ENCODE measurements around the gene ATP4B.

The ATP4B gene

GRCh38 chr13:113613789-113614379, 44.1 kb downstream of the ATP4B start:
- Histone ChIP-seq H3K4me1 (ENCODE audit: control insufficient read depth, insufficient read depth, low read length) (no peaks in the 10 kb centered on the region), H3K4me3 (ENCODE audit: low read length) (no peak overlapping the region), H3K27ac (ENCODE audit: low read depth, low read length) (no peak overlapping the region), H3K27me3 (ENCODE audit: control insufficient read depth, insufficient read depth, low read length) (no peaks in the 10 kb centered on the region), H3K36me3 (ENCODE audit: control insufficient read depth, insufficient read depth, low read length) (peaks cover 10% of the 10 kb centered on the region), H3K9ac (ENCODE audit: low read length) (no peak overlapping the region)

GRCh38 chr13:113612607-113613006, 45.4 kb downstream of the ATP4B start:
- peaks cover 10% of the 10 kb centered on the region for H3K36me3 ChIP-seq (ENCODE audit: control insufficient read depth, insufficient read depth, low read length)
- H3K27ac ChIP-seq (ENCODE audit: low read depth, low read length), result no peak overlapping the region
- no peak overlapping the region for H3K4me3 ChIP-seq (ENCODE audit: low read length)
- H3K9ac ChIP-seq (ENCODE audit: low read length), result no peak overlapping the region
- no peaks in the 10 kb centered on the region for H3K4me1 ChIP-seq (ENCODE audit: control insufficient read depth, insufficient read depth, low read length)
- no peaks in the 10 kb centered on the region for H3K27me3 ChIP-seq (ENCODE audit: control insufficient read depth, insufficient read depth, low read length)

GRCh38 chr13:113611996-113612395, 46.0 kb downstream of the ATP4B start:
- Histone ChIP-seq H3K27me3 (ENCODE audit: control insufficient read depth, insufficient read depth, low read length) (no peaks in the 10 kb centered on the region), H3K4me1 (ENCODE audit: control insufficient read depth, insufficient read depth, low read length) (no peaks in the 10 kb centered on the region), H3K36me3 (ENCODE audit: control insufficient read depth, insufficient read depth, low read length) (peaks cover 10% of the 10 kb centered on the region), H3K4me3 (ENCODE audit: low read length) (no peak overlapping the region), H3K9ac (ENCODE audit: low read length) (no peak overlapping the region), H3K27ac (ENCODE audit: low read depth, low read length) (no peak overlapping the region)

GRCh38 chr13:113610266-113610665, 47.7 kb downstream of the ATP4B start:
- Histone ChIP-seq H3K27ac (ENCODE audit: low read depth, low read length) (no peak overlapping the region), H3K4me3 (ENCODE audit: low read length) (no peak overlapping the region), H3K4me1 (ENCODE audit: control insufficient read depth, insufficient read depth, low read length) (no peaks in the 10 kb centered on the region), H3K27me3 (ENCODE audit: control insufficient read depth, insufficient read depth, low read length) (no peaks in the 10 kb centered on the region), H3K36me3 (ENCODE audit: control insufficient read depth, insufficient read depth, low read length) (peaks cover 6% of the 10 kb centered on the region), H3K9ac (ENCODE audit: low read length) (no peak overlapping the region)

GRCh38 chr13:113609616-113610015, 48.4 kb downstream of the ATP4B start:
- Histone ChIP-seq H3K4me3 (ENCODE audit: low read length) (no peak overlapping the region), H3K27me3 (ENCODE audit: control insufficient read depth, insufficient read depth, low read length) (no peaks in the 10 kb centered on the region), H3K27ac (ENCODE audit: low read depth, low read length) (no peak overlapping the region), H3K9ac (ENCODE audit: low read length) (no peak overlapping the region), H3K4me1 (ENCODE audit: control insufficient read depth, insufficient read depth, low read length) (no peaks in the 10 kb centered on the region), H3K36me3 (ENCODE audit: control insufficient read depth, insufficient read depth, low read length) (peaks cover 6% of the 10 kb centered on the region)

- Histone ChIP-seq H3K36me3 (ENCODE audit: control insufficient read depth, insufficient read depth, low read length) (peaks cover 6% of the 10 kb centered on the region), H3K4me1 (ENCODE audit: control insufficient read depth, insufficient read depth, low read length) (no peaks in the 10 kb centered on the region), H3K9ac (ENCODE audit: low read length) (no peak overlapping the region), H3K27ac (ENCODE audit: low read depth, low read length) (no peak overlapping the region), H3K4me3 (ENCODE audit: low read length) (no peak overlapping the region), H3K27me3 (ENCODE audit: control insufficient read depth, insufficient read depth, low read length) (no peaks in the 10 kb centered on the region)
These were observed 48.9 kb downstream of the ATP4B start for GRCh38 chr13:113608967-113609533.

GRCh38 chr13:113607889-113608635, 49.9 kb downstream of the ATP4B start:
- no peaks in the 10 kb centered on the region for H3K4me1 ChIP-seq (ENCODE audit: control insufficient read depth, insufficient read depth, low read length)
- no peak overlapping the region for H3K4me3 ChIP-seq (ENCODE audit: low read length)
- H3K27ac ChIP-seq (ENCODE audit: low read depth, low read length), result no peak overlapping the region
- no peaks in the 10 kb centered on the region for H3K27me3 ChIP-seq (ENCODE audit: control insufficient read depth, insufficient read depth, low read length)
- H3K36me3 ChIP-seq (ENCODE audit: control insufficient read depth, insufficient read depth, low read length), result peaks cover 6% of the 10 kb centered on the region
- H3K9ac ChIP-seq (ENCODE audit: low read length), result no peak overlapping the region

GRCh38 chr13:113607056-113607888, 50.7 kb downstream of the ATP4B start:
- Histone ChIP-seq H3K4me3 (ENCODE audit: low read length) (no peak overlapping the region), H3K27me3 (ENCODE audit: control insufficient read depth, insufficient read depth, low read length) (no peaks in the 10 kb centered on the region), H3K4me1 (ENCODE audit: control insufficient read depth, insufficient read depth, low read length) (no peaks in the 10 kb centered on the region), H3K27ac (ENCODE audit: low read depth, low read length) (no peak overlapping the region), H3K9ac (ENCODE audit: low read length) (no peak overlapping the region), H3K36me3 (ENCODE audit: control insufficient read depth, insufficient read depth, low read length) (peaks cover 6% of the 10 kb centered on the region)

GRCh38 chr13:113605866-113606438, 52.0 kb downstream of the ATP4B start:
- peaks cover 2% of the 10 kb centered on the region for H3K36me3 ChIP-seq (ENCODE audit: control insufficient read depth, insufficient read depth, low read length)
- H3K27me3 ChIP-seq (ENCODE audit: control insufficient read depth, insufficient read depth, low read length), result no peaks in the 10 kb centered on the region
- no peak overlapping the region for H3K27ac ChIP-seq (ENCODE audit: low read depth, low read length)
- H3K4me3 ChIP-seq (ENCODE audit: low read length), result no peak overlapping the region
- no peak overlapping the region for H3K9ac ChIP-seq (ENCODE audit: low read length)
- H3K4me1 ChIP-seq (ENCODE audit: control insufficient read depth, insufficient read depth, low read length), result no peaks in the 10 kb centered on the region

- Histone ChIP-seq H3K4me3 (ENCODE audit: low read length) (no peak overlapping the region), H3K36me3 (ENCODE audit: control insufficient read depth, insufficient read depth, low read length) (no peaks in the 10 kb centered on the region), H3K27ac (ENCODE audit: low read depth, low read length) (no peak overlapping the region), H3K4me1 (ENCODE audit: control insufficient read depth, insufficient read depth, low read length) (no peaks in the 10 kb centered on the region), H3K27me3 (ENCODE audit: control insufficient read depth, insufficient read depth, low read length) (no peaks in the 10 kb centered on the region), H3K9ac (ENCODE audit: low read length) (no peak overlapping the region)
These were observed 52.5 kb downstream of the ATP4B start for GRCh38 chr13:113605461-113605860.

- no peak overlapping the region for H3K4me3 ChIP-seq (ENCODE audit: low read length)
- no peak overlapping the region for H3K9ac ChIP-seq (ENCODE audit: low read length)
- no peaks in the 10 kb centered on the region for H3K36me3 ChIP-seq (ENCODE audit: control insufficient read depth, insufficient read depth, low read length)
- H3K27me3 ChIP-seq (ENCODE audit: control insufficient read depth, insufficient read depth, low read length), result no peaks in the 10 kb centered on the region
- no peaks in the 10 kb centered on the region for H3K4me1 ChIP-seq (ENCODE audit: control insufficient read depth, insufficient read depth, low read length)
- no peak overlapping the region for H3K27ac ChIP-seq (ENCODE audit: low read depth, low read length)
These were observed 53.8 kb downstream of the ATP4B start for GRCh38 chr13:113604186-113604585.

GRCh38 chr13:113603116-113603710, 54.8 kb downstream of the ATP4B start:
- H3K36me3 ChIP-seq (ENCODE audit: control insufficient read depth, insufficient read depth, low read length), result no peaks in the 10 kb centered on the region
- H3K4me3 ChIP-seq (ENCODE audit: low read length), result no peak overlapping the region

More at GRCh38 chr13:113603116-113603710, 54.8 kb downstream of the ATP4B start:
- Histone ChIP-seq H3K9ac (ENCODE audit: low read length) (no peak overlapping the region), H3K27me3 (ENCODE audit: control insufficient read depth, insufficient read depth, low read length) (no peaks in the 10 kb centered on the region), H3K4me1 (ENCODE audit: control insufficient read depth, insufficient read depth, low read length) (no peaks in the 10 kb centered on the region), H3K27ac (ENCODE audit: low read depth, low read length) (no peak overlapping the region)
